GM23248 (cell line): ENCODE results near the gene CEBPG. TPM values are rescaled to one million over a fixed set of nuclear protein-coding genes. Genes with fewer than 3 reads are reported as not detected.

ENCODE experiments used
- DNase-seq: peaks from one replicate; pipeline ENCODE4 v3.0.0-alpha.2; 2015
- H2AFZ ChIP-seq: fragments of 200-600 bp; sonication (generic); 2 replicates; pipeline ENCODE4 v1.6.1; 2016; ENCODE audit warnings: antibody characterized with exemption
- H3F3A ChIP-seq: fragments of 200-600 bp; sonication (generic); 2 replicates; pipeline ENCODE4 v1.6.1; 2016; ENCODE audit warnings: mild to moderate bottlenecking, antibody characterized with exemption, mixed run types; ENCODE audit not compliant: insufficient read depth
- H3K27ac ChIP-seq: fragments of 200-600 bp; sonication (generic); 2 replicates; pipeline ENCODE4 v1.5.1; 2016; ENCODE audit warnings: mild to moderate bottlenecking
- H3K27me3 ChIP-seq: fragments of 200-600 bp; sonication (generic); replicated peaks from 2 replicates; pipeline ENCODE4 v1.6.1; 2016; ENCODE audit warnings: mild to moderate bottlenecking; ENCODE audit not compliant: insufficient read depth
- H3K36me3 ChIP-seq: fragments of 200-600 bp; sonication (generic); 2 replicates; pipeline ENCODE4 v1.6.1; 2016; ENCODE audit warnings: low read depth, mild to moderate bottlenecking
- H3K4me1 ChIP-seq: fragments of 200-600 bp; sonication (generic); 2 replicates; pipeline ENCODE4 v1.6.1; 2016; ENCODE audit warnings: mild to moderate bottlenecking; ENCODE audit not compliant: insufficient read depth
- H3K4me2 ChIP-seq: fragments of 200-600 bp; sonication (generic); one replicate; pipeline ENCODE4 v1.6.1; 2016; ENCODE audit warnings: mild to moderate bottlenecking; ENCODE audit not compliant: unreplicated experiment
- H3K4me3 ChIP-seq: fragments of 200-600 bp; sonication (generic); 2 replicates; pipeline ENCODE4 v1.5.1; 2016; ENCODE audit warnings: mild to moderate bottlenecking
- H3K79me2 ChIP-seq: fragments of 200-600 bp; sonication (generic); 2 replicates; pipeline ENCODE4 v1.6.1; 2016; ENCODE audit warnings: mild to moderate bottlenecking; ENCODE audit not compliant: insufficient read depth
- H3K9ac ChIP-seq: fragments of 200-600 bp; sonication (generic); 2 replicates; pipeline ENCODE4 v1.6.1; 2016; ENCODE audit warnings: mild to moderate bottlenecking
- H3K9me2 ChIP-seq: fragments of 200-600 bp; sonication (generic); 2 replicates; pipeline ENCODE4 v1.6.1; 2016; ENCODE audit warnings: mixed run types, mild to moderate bottlenecking, moderate library complexity; ENCODE audit not compliant: insufficient read depth
- H3K9me3 ChIP-seq: fragments of 200-600 bp; sonication (generic); one replicate; pipeline ENCODE4 v1.6.1; 2017; ENCODE audit warnings: low read depth
- H4K20me1 ChIP-seq: fragments of 200-600 bp; sonication (generic); 2 replicates; pipeline ENCODE4 v1.6.0; 2016; ENCODE audit not compliant: insufficient read depth
- EZH2 ChIP-seq: fragments of 200-600 bp; sonication (generic); IDR thresholded peaks from 2 replicates; pipeline ENCODE4 v1.6.1; 2018; ENCODE audit warnings: antibody characterized with exemption, mild to moderate bottlenecking; ENCODE audit not compliant: insufficient read depth, poor library complexity, severe bottlenecking
- EZH2phosphoT487 ChIP-seq: fragments of 200-600 bp; sonication (generic); IDR thresholded peaks from 2 replicates; pipeline ENCODE4 v1.6.1; 2018; ENCODE audit warnings: antibody characterized with exemption, moderate library complexity, mild to moderate bottlenecking, low read depth; ENCODE audit not compliant: insufficient read depth
- WGBS, 2 experiments: methylation state at CpG; one replicate each; pipeline ENCODE4 v1.1.6; 2015 to 2017; ENCODE audit warnings: low lambda C conversion rate in 2 of 2, low coverage in 1 of 2; ENCODE audit errors: missing lambda C conversion rate in 2 of 2; 5-methylcytosine and 5-hydroxymethylcytosine counted together
- in situ Hi-C: fragments of 300-500 bp; cut with MboI; formaldehyde crosslinking; loops from 2 replicates; pipeline ENCODE4 v1.15.0; 2020
- polyA plus RNA-seq: library from polyadenylated mRNA; unstranded; fragments of >200 nt; fragmentation: Nextera tagmentation; extraction: Ambion mirVana; gene quantifications from 2 replicates; pipeline ENCODE4 v1.2.1, GENCODE V29; 2016
- total RNA-seq: library from RNA; depleted of rRNA; stranded (reverse); fragments of >200 nt; shearing (Covaris generic); gene quantifications from 2 replicates; pipeline ENCODE4 v1.2.3, GENCODE V29; 2014

CEBPG gene
- total and polyA plus RNA-seq, 2 experiments from 2014 or later, result 27.6 to 36.2 TPM

- no peak overlapping the region for H3K27ac ChIP-seq
- H3K9me2 ChIP-seq, result no peaks in the 10 kb centered on the region
- H3F3A ChIP-seq, result no peaks in the 10 kb centered on the region
- no peak overlapping the region for H2AFZ ChIP-seq
- no peaks in the 10 kb centered on the region for H4K20me1 ChIP-seq
- H3K4me1 ChIP-seq, result no peaks in the 10 kb centered on the region
- no peaks in the 10 kb centered on the region for H3K9me3 ChIP-seq
- H3K4me2 ChIP-seq, result peak overlapping the region; percentile 1
- H3K27me3 ChIP-seq, result peaks cover 50% of the 10 kb centered on the region
- TF ChIP-seq EZH2phosphoT487 (no peak), EZH2 (no peak)
- 2 to 4% methylated on average over 12 of the region's 12 CpGs for WGBS, 2 experiments
- no peak overlapping the region for H3K4me3 ChIP-seq
- peak; percentile 55 for DNase-seq
- H3K36me3 ChIP-seq, result no peaks in the 10 kb centered on the region
- in situ Hi-C loops, result no loop called here
- no peak overlapping the region for H3K9ac ChIP-seq
- H3K79me2 ChIP-seq, result no peaks in the 10 kb centered on the region
Observed at GRCh38 chr19:33343859-33344572, 29.5 kb upstream of the CEBPG start.

- Histone ChIP-seq H3K27me3 (peaks cover 50% of the 10 kb centered on the region), H3K9me2 (no peaks in the 10 kb centered on the region), H3K4me1 (no peaks in the 10 kb centered on the region), H3K27ac (no peak overlapping the region), H2AFZ (no peak overlapping the region), H3K9ac (no peak overlapping the region), H3K79me2 (no peaks in the 10 kb centered on the region), H3K36me3 (no peaks in the 10 kb centered on the region), H3K9me3 (no peaks in the 10 kb centered on the region), H3F3A (0 out of 2 replicates have a peak, but pooled peaks cover 4% of the 10 kb centered on the region), H3K4me3 (no peak overlapping the region), H4K20me1 (no peaks in the 10 kb centered on the region), H3K4me2 (peak overlapping the region; percentile 1)
- 2 to 3% methylated on average over 4 of the region's 4 CpGs for WGBS, 2 experiments
- no peak for DNase-seq
- TF ChIP-seq EZH2, result no peak
- TF ChIP-seq EZH2phosphoT487, result no peak
- in situ Hi-C loops, result no loop called here
Observed at GRCh38 chr19:33344573-33344925, 29.0 kb upstream of the CEBPG start.

GRCh38 chr19:33345163-33345562, 28.3 kb upstream of the CEBPG start:
- Histone ChIP-seq H3K9ac (no peak overlapping the region), H3K27ac (no peak overlapping the region), H3K9me3 (no peaks in the 10 kb centered on the region), H3K36me3 (no peaks in the 10 kb centered on the region), H3K4me1 (peaks cover under 1% of the 10 kb centered on the region; the same call in 1 of the 2 replicates), H3K9me2 (no peaks in the 10 kb centered on the region), H3K27me3 (peaks cover 50% of the 10 kb centered on the region), H3K4me3 (no peak overlapping the region), H3K79me2 (no peaks in the 10 kb centered on the region), H3K4me2 (no peak overlapping the region), H3F3A (0 out of 2 replicates have a peak, but pooled peaks cover 4% of the 10 kb centered on the region), H4K20me1 (no peaks in the 10 kb centered on the region), H2AFZ (no peak overlapping the region)
- DNase-seq, result no peak
- 73% methylated on average over 6 of the region's 6 CpGs for WGBS, 2 experiments
- in situ Hi-C loops, result no loop called here
- no peak for TF ChIP-seq EZH2
- no peak for TF ChIP-seq EZH2phosphoT487

GRCh38 chr19:33346665-33347064, 26.8 kb upstream of the CEBPG start:
- no peaks in the 10 kb centered on the region for H3K9me3 ChIP-seq
- H2AFZ ChIP-seq, result no peak overlapping the region
- peaks cover 50% of the 10 kb centered on the region for H3K27me3 ChIP-seq
- H3K27ac ChIP-seq, result no peak overlapping the region
- no peak overlapping the region for H3K4me3 ChIP-seq
- no peaks in the 10 kb centered on the region for H3K36me3 ChIP-seq
- in situ Hi-C loops, result no loop called here
- no peak overlapping the region for H3K9ac ChIP-seq
- H3K9me2 ChIP-seq, result no peaks in the 10 kb centered on the region
- DNase-seq, result no peak
- no peaks in the 10 kb centered on the region for H4K20me1 ChIP-seq
- no peaks in the 10 kb centered on the region for H3K79me2 ChIP-seq
- TF ChIP-seq EZH2 (no peak), EZH2phosphoT487 (no peak)
- H3F3A ChIP-seq, result 0 out of 2 replicates have a peak, but pooled peaks cover 11% of the 10 kb centered on the region
- peaks cover 8% of the 10 kb centered on the region; the same call in 1 of the 2 replicates for H3K4me1 ChIP-seq
- H3K4me2 ChIP-seq, result no peak overlapping the region

- 0 out of 2 replicates have a peak, but pooled peaks cover 11% of the 10 kb centered on the region for H3F3A ChIP-seq
- peaks cover 8% of the 10 kb centered on the region; the same call in 1 of the 2 replicates for H3K4me1 ChIP-seq
- H3K4me3 ChIP-seq, result no peak overlapping the region
- 12% methylated on average over 10 of the region's 10 CpGs for WGBS, 2 experiments
- no peak overlapping the region for H3K27ac ChIP-seq
- no peak overlapping the region for H2AFZ ChIP-seq
- H3K9ac ChIP-seq, result no peak overlapping the region
- no peaks in the 10 kb centered on the region for H3K36me3 ChIP-seq
- H3K27me3 ChIP-seq, result peaks cover 49% of the 10 kb centered on the region
- DNase-seq, result no peak
- H4K20me1 ChIP-seq, result no peaks in the 10 kb centered on the region
- no peaks in the 10 kb centered on the region for H3K9me2 ChIP-seq
- in situ Hi-C loops, result no loop called here
- H3K79me2 ChIP-seq, result no peaks in the 10 kb centered on the region
- H3K4me2 ChIP-seq, result no peak overlapping the region
- no peaks in the 10 kb centered on the region for H3K9me3 ChIP-seq
- TF ChIP-seq EZH2 (no peak), EZH2phosphoT487 (no peak)
Observed at GRCh38 chr19:33347300-33347699, 26.2 kb upstream of the CEBPG start.
